Kidney (tissue), 14 donors: ENCODE measurements around the gene PDYN. TPM values are rescaled to one million over a fixed set of nuclear protein-coding genes. Genes with fewer than 3 reads are reported as not detected.

ENCODE experiments used
- DNase-seq, 5 donors: peaks; one replicate each; pipeline ENCODE4 v3.0.0-alpha.2; 2013 to 2020
- FAIRE-seq: peaks from 2 replicates; lab custom pipeline; 2012; peaks lifted over from hg19 to GRCh38; lab: Jason Lieb, UNC
- H3K27ac ChIP-seq, 2 donors: one replicate each; pipeline ENCODE4 v1.7.0; 2013; ENCODE audit warnings: low read depth in 2 of 2, low read length in 2 of 2, inconsistent platforms in 1 of 2
- H3K27me3 ChIP-seq: one replicate; pipeline ENCODE4 v1.7.1; 2013; ENCODE audit warnings: low read length, inconsistent platforms; ENCODE audit not compliant: control insufficient read depth, insufficient read depth
- H3K36me3 ChIP-seq, 3 donors: one replicate each; pipeline versions ENCODE4 v1.7.0 to v1.7.1; 2013; ENCODE audit warnings: low read length in 3 of 3, control low read depth in 1 of 3, inconsistent platforms in 1 of 3; ENCODE audit not compliant: insufficient read depth in 3 of 3, control insufficient read depth in 2 of 3
- H3K4me1 ChIP-seq, 3 donors: one replicate each; pipeline versions ENCODE4 v1.7.0 to v1.7.1; 2013; ENCODE audit warnings: low read length in 3 of 3, inconsistent platforms in 1 of 3, low read depth in 1 of 3; ENCODE audit not compliant: control insufficient read depth in 2 of 3, insufficient read depth in 2 of 3
- H3K4me3 ChIP-seq, 3 donors: one replicate each; pipeline versions ENCODE4 v1.7.0 to v1.8.1; 2013; ENCODE audit warnings: low read length in 3 of 3, control low read depth in 1 of 3, inconsistent platforms in 1 of 3
- H3K9ac ChIP-seq, 3 donors: one replicate each; pipeline versions ENCODE4 v1.7.0 to v1.7.1; 2013; ENCODE audit warnings: low read length in 3 of 3, control low read depth in 1 of 3, inconsistent platforms in 1 of 3
- H3K9me3 ChIP-seq, 3 donors: one replicate each; pipeline versions ENCODE4 v1.7.0 to v1.7.1; 2013; ENCODE audit warnings: low read length in 3 of 3, control low read depth in 1 of 3, inconsistent platforms in 1 of 3; ENCODE audit not compliant: control insufficient read depth in 2 of 3, insufficient read depth in 1 of 3
- intact Hi-C: fragments of 100-400 bp; cut with DNase I; formaldehyde crosslinking; loops from one replicate; pipeline ENCODE4 v1.11.1; 2022
- polyA plus RNA-seq: library from polyadenylated mRNA; stranded (reverse); fragments of 350-450 nt; fragmentation: Illumina TruSeq; extraction: RNeasy Lipid Tissue Mini Kit (QIAGEN cat#74804); gene quantifications from one replicate; pipeline ENCODE4 v1.2.3, GENCODE V29; 2014; ENCODE audit warnings: low read depth, low replicate concordance; ENCODE audit not compliant: insufficient read depth
- total RNA-seq: library from RNA; stranded (reverse); fragmentation: NEBNext Ultra II Directional; extraction: Animal tissue kit (Norgen Biotek cat#: 25700); gene quantifications from one replicate; pipeline ENCODE4 v1.2.1, GENCODE V29; 2021
- TF ChIP-seq, protein P1 (sequence below): IDR thresholded peaks from 3 replicates; pipeline ENCODE4 v1.5.1; 2012; ENCODE audit warnings: mild to moderate bottlenecking, moderate library complexity, borderline replicate concordance; ENCODE audit not compliant: insufficient read depth; ENCODE audit errors: extremely low read depth
- donor health status: control.
- donor health status: control.
- donor health status: control.
- donor health status: control.
- donor health status: control.
- donor health status: DM: yes; HTN: yes; CAD: no.
- donor health status: Normal renal cell carcinoma (clear cell type).

PDYN gene
- total and polyA plus RNA-seq, 2 donors from 2014 or later, result not detected

DNA sequence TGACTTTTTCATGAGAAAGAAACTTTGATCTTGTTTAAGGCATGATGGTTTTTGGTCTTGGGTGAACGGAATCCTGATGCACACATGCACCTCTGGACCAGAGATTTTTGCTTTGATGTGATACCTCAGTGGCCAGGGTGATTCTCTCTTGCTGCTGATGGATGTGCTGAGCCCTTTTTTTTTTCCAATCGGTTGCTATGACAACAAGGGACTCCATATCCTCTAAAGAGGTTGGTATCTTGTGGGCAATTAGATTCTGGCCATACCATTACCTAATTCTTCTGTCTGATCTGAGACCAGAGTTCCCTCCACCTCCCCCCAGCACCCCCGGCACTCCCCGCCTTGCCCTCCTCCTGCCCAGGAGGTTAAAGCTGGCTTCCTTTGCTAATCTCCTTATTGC is 24.9 kb downstream of the PDYN start:
- Histone ChIP-seq H3K27me3 (no peaks in the 10 kb centered on the region), H3K9me3 (no peaks in the 10 kb centered on the region), H3K4me1 (no peaks in the 10 kb centered on the region), H3K27ac (no peak overlapping the region), H3K36me3 (no peaks in the 10 kb centered on the region), H3K4me3 (no peak overlapping the region), H3K9ac (no peak overlapping the region)
- FAIRE-seq (no peak), DNase-seq (peak in 1 of 5 donors; percentile 24)
- TF ChIP-seq, protein P1, sequence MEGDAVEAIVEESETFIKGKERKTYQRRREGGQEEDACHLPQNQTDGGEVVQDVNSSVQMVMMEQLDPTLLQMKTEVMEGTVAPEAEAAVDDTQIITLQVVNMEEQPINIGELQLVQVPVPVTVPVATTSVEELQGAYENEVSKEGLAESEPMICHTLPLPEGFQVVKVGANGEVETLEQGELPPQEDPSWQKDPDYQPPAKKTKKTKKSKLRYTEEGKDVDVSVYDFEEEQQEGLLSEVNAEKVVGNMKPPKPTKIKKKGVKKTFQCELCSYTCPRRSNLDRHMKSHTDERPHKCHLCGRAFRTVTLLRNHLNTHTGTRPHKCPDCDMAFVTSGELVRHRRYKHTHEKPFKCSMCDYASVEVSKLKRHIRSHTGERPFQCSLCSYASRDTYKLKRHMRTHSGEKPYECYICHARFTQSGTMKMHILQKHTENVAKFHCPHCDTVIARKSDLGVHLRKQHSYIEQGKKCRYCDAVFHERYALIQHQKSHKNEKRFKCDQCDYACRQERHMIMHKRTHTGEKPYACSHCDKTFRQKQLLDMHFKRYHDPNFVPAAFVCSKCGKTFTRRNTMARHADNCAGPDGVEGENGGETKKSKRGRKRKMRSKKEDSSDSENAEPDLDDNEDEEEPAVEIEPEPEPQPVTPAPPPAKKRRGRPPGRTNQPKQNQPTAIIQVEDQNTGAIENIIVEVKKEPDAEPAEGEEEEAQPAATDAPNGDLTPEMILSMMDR, result no peak
- intact Hi-C loops, result loop anchor here (5.0 kb wide), 1 partner anchor 203 kb away; no protein-coding TSS in a partner anchor

- Histone ChIP-seq H3K9ac (no peak overlapping the region), H3K36me3 (no peaks in the 10 kb centered on the region), H3K27me3 (no peaks in the 10 kb centered on the region), H3K4me1 (no peaks in the 10 kb centered on the region), H3K9me3 (no peaks in the 10 kb centered on the region), H3K4me3 (no peak overlapping the region), H3K27ac (no peak overlapping the region)
- TF ChIP-seq, protein P1, result peak; percentile 90
- intact Hi-C loops, result loop anchor here (5.0 kb wide), 1 partner anchor 207 kb away; no protein-coding TSS in a partner anchor
- FAIRE-seq (no peak), DNase-seq (peak; percentile 78 to 88 (median 85))
Measured at GRCh38 chr20:1965520-1966351, 28.1 kb downstream of the PDYN start.

GRCh38 chr20:1964659-1965405 is 29.0 kb downstream of the PDYN start:
- Histone ChIP-seq H3K4me1 (no peaks in the 10 kb centered on the region), H3K27ac (no peak overlapping the region), H3K36me3 (no peaks in the 10 kb centered on the region), H3K27me3 (no peaks in the 10 kb centered on the region), H3K9ac (no peak overlapping the region), H3K9me3 (no peaks in the 10 kb centered on the region), H3K4me3 (no peak overlapping the region)
- TF ChIP-seq, protein P1, result no peak
- intact Hi-C loops, result loop anchor here (5.0 kb wide), 1 partner anchor 207 kb away; no protein-coding TSS in a partner anchor
- DNase-seq, result peak in 1 of 5 donors; percentile 29
- FAIRE-seq, result no peak
